Measurements from ENCODE around the gene DNAH14. TPM values are rescaled to one million over a fixed set of nuclear protein-coding genes. Genes with fewer than 3 reads are reported as not detected.

Gene DNAH14
- total and polyA plus RNA-seq, 10 of the 15 experiments (the other 5 are each of a cell fraction or from before 2014, with no cell fraction given) = 2.0 to 7.9 (median 4.8) TPM

GRCh38 chr1:225440380-225441221, 511.1 kb downstream of the DNAH14 start:
- intact Hi-C loops (cut with micrococcal nuclease; ENCODE audit: unreplicated experiment) = no loop called here
- ATAC-seq (no peak), FAIRE-seq (no peak), DNase-seq (ENCODE audit: low read depth, low spot score) (no peak)
- Histone ChIP-seq H3K36me3 (ENCODE audit: control insufficient read depth in 2 of 2, insufficient read depth in 2 of 2, low read length in 1 of 2) (no peaks in the 10 kb centered on the region), H3K9me3 (replicated peaks; ENCODE audit: control insufficient read depth, insufficient read depth, low read length) (no peaks in the 10 kb centered on the region), H2AFZ (ENCODE audit: control insufficient read depth, low read depth, low read length) (no peak overlapping the region), H3K27me3 (replicated peaks in 1 of 2; ENCODE audit: control insufficient read depth in 2 of 2, insufficient read depth in 2 of 2, low read length in 1 of 2) (no peaks in the 10 kb centered on the region), H3K79me2 (ENCODE audit: control insufficient read depth, insufficient read depth, low read length) (no peaks in the 10 kb centered on the region), H4K20me1 (ENCODE audit: control insufficient read depth, insufficient read depth) (no peaks in the 10 kb centered on the region), H3K9ac (ENCODE audit: control insufficient read depth, insufficient read depth, low read length) (no peak overlapping the region), H3K4me3 (no peak overlapping the region), H3K4me2 (ENCODE audit: control insufficient read depth, insufficient read depth) (no peak overlapping the region), H3K27ac (ENCODE audit: control insufficient read depth, insufficient read depth) (no peak overlapping the region), H3K4me1 (ENCODE audit: control insufficient read depth, insufficient read depth, low read length) (peaks cover 37% of the 10 kb centered on the region)
- ChIA-PET POLR2A (interaction anchor here (1.1 to 2.9 kb wide), 3 partner anchors 10 to 15 kb away, joined by 3 to 11 read pairs (median 9); partner anchors contain the start of gene LBR), SMC1A (ENCODE audit: uncharacterized antibody, unreplicated experiment) (interaction anchor here (0.6 to 7.3 kb wide), 10 partner anchors 8 to 581 kb away, joined by 3 to 108 read pairs (median 4); partner anchors contain the start of gene LBR), RAD21 (ENCODE audit: unreplicated experiment) (interaction anchor here (0.6 to 2.6 kb wide), 10 partner anchors 11 to 518 kb away, joined by 3 to 10 read pairs (median 4); no protein-coding TSS in a partner anchor), CTCF (interaction anchor here (0.9 to 3.5 kb wide), 10 partner anchors 10 to 121 kb away, joined by 3 to 53 read pairs (median 4); partner anchors contain the start of gene LBR)
- 86% methylated on average over 4 of the region's 4 CpGs for WGBS (ENCODE audit: insufficient coverage, insufficient replicate concordance, low lambda C conversion rate, missing lambda C conversion rate)
- in situ Hi-C loops (cut with MboI) = no loop called here
- TF ChIP-seq STAT1 (conservative IDR thresholded peaks at IDR 0.05) (no peak), BACH1 (IDR thresholded peaks at IDR 0.05; ENCODE audit: borderline replicate concordance) (no peak), SREBF1 (IDR thresholded peaks at IDR 0.05; ENCODE audit: low read length) (no peak), GABPA (IDR thresholded peaks at IDR 0.05; ENCODE audit: low read depth) (no peak), MEF2B (IDR thresholded peaks at IDR 0.05; ENCODE audit: partially characterized antibody, poor library complexity, severe bottlenecking) (no peak), STAT3 (IDR thresholded peaks at IDR 0.05; ENCODE audit: low read depth, low read length) (no peak)
- BruUV-seq (replicated peaks) = no TSS peak

Measured in GM12878 (cell line).